Measurements from ENCODE around the gene DRICH1.

- TF ChIP-seq CTCF (IDR thresholded peaks at IDR 0.05; ENCODE audit: insufficient read depth, low read length, poor library complexity, severe bottlenecking) (no peak), EZH2phosphoT487 (conservative IDR thresholded peaks at IDR 0.05; ENCODE audit: low read length) (no peak)
Measured at GRCh38 chr22:23632178-23632577, at the start of gene DRICH1.
